NCI-H2227 treated with DMSO at 0.1 percent for 48 hours (cell line): ENCODE data around the gene TMEM229A.
"Not testable (repeated sequence)": the region's sequence is repeated elsewhere in the genome, so short reads cannot be mapped to it uniquely, and the experiment has no call there.

ENCODE experiments used
- DNase-seq: peaks from one replicate; lab custom pipeline; 2025; lab: John Stamatoyannopoulos, UW

TMEM229A gene

GRCh38 chr7:124033095-124033806, 384 bp upstream of the TMEM229A start:
- no peak for DNase-seq

GRCh38 chr7:124031919-124032318, 948 bp downstream of the TMEM229A start:
- DNase-seq, result no peak

GRCh38 chr7:124031406-124031805, 1.5 kb downstream of the TMEM229A start:
- DNase-seq, result no peak

- no peak for DNase-seq
Measured at GRCh38 chr7:124030964-124031363, 1.9 kb downstream of the TMEM229A start.

- no peak for DNase-seq
Measured at GRCh38 chr7:124029396-124030188, 3.3 kb downstream of the TMEM229A start.

- no peak for DNase-seq
Measured at GRCh38 chr7:124027236-124027635, 5.6 kb downstream of the TMEM229A start.

- DNase-seq, result not testable (repeated sequence)
Measured at GRCh38 chr7:124024329-124024728, 8.5 kb downstream of the TMEM229A start.

- no peak for DNase-seq
Measured at GRCh38 chr7:124022551-124022950, 10.3 kb downstream of the TMEM229A start.

GRCh38 chr7:124020060-124020459, 12.8 kb downstream of the TMEM229A start:
- no peak for DNase-seq

- DNase-seq, result no peak
Measured at GRCh38 chr7:124013306-124013705, 19.6 kb downstream of the TMEM229A start.

GRCh38 chr7:124012864-124013263, 20.0 kb downstream of the TMEM229A start:
- no peak for DNase-seq

GRCh38 chr7:124009321-124009720, 23.5 kb downstream of the TMEM229A start:
- no peak for DNase-seq

GRCh38 chr7:124008296-124008695, 24.6 kb downstream of the TMEM229A start:
- not testable (repeated sequence) for DNase-seq

GRCh38 chr7:123999703-124000102, 33.2 kb downstream of the TMEM229A start:
- DNase-seq, result no peak

- DNase-seq, result no peak
Measured at GRCh38 chr7:123998921-123999320, 33.9 kb downstream of the TMEM229A start.

- DNase-seq, result no peak
Measured at GRCh38 chr7:123996327-123996625, 36.6 kb downstream of the TMEM229A start.

GRCh38 chr7:123995617-123996326, 37.1 kb downstream of the TMEM229A start:
- no peak for DNase-seq

GRCh38 chr7:123994449-123994848, 38.4 kb downstream of the TMEM229A start:
- DNase-seq, result no peak

GRCh38 chr7:123993996-123994395, 38.9 kb downstream of the TMEM229A start:
- no peak for DNase-seq

GRCh38 chr7:123992913-123993518, 39.9 kb downstream of the TMEM229A start:
- DNase-seq, result no peak

GRCh38 chr7:123987445-123987844, 45.4 kb downstream of the TMEM229A start:
- no peak for DNase-seq
